ENCODE results near the gene FGGY.
"Not testable (repeated sequence)": the region's sequence is repeated elsewhere in the genome, so short reads cannot be mapped to it uniquely, and the experiment has no call there.

FGGY gene

GRCh38 chr1:59482986-59483385 is 186.1 kb downstream of the FGGY start:
- no peak for DNase-seq (ENCODE audit: low spot score)

- DNase-seq (ENCODE audit: low spot score): no peak
These were observed 187.2 kb downstream of the FGGY start for GRCh38 chr1:59484096-59484495.

GRCh38 chr1:59485171-59485570 is 188.3 kb downstream of the FGGY start:
- no peak for DNase-seq (ENCODE audit: low spot score)

- no peak for DNase-seq (ENCODE audit: low spot score)
These were observed 189.1 kb downstream of the FGGY start for GRCh38 chr1:59485949-59486348.

GRCh38 chr1:59486615-59487014 is 189.7 kb downstream of the FGGY start:
- DNase-seq (ENCODE audit: low spot score): no peak

GRCh38 chr1:59487335-59488031 is 190.6 kb downstream of the FGGY start:
- DNase-seq (ENCODE audit: low spot score): no peak

- DNase-seq (ENCODE audit: low spot score): no peak
These were observed 195.6 kb downstream of the FGGY start for GRCh38 chr1:59492500-59492899.

GRCh38 chr1:59494145-59494833 is 197.4 kb downstream of the FGGY start:
- no peak for DNase-seq (ENCODE audit: low spot score)

- DNase-seq (ENCODE audit: low spot score): not testable (repeated sequence)
These were observed 199.3 kb downstream of the FGGY start for GRCh38 chr1:59496156-59496555.

GRCh38 chr1:59497616-59498015 is 200.7 kb downstream of the FGGY start:
- DNase-seq (ENCODE audit: low spot score): no peak

GRCh38 chr1:59498640-59499039 is 201.7 kb downstream of the FGGY start:
- DNase-seq (ENCODE audit: low spot score): no peak

- no peak for DNase-seq (ENCODE audit: low spot score)
These were observed 202.5 kb downstream of the FGGY start for GRCh38 chr1:59499273-59499942.

- no peak for DNase-seq (ENCODE audit: low spot score)
These were observed 203.2 kb downstream of the FGGY start for GRCh38 chr1:59499943-59500569.

GRCh38 chr1:59500950-59501742 is 204.3 kb downstream of the FGGY start:
- DNase-seq (ENCODE audit: low spot score): no peak

GRCh38 chr1:59502009-59502691 is 205.3 kb downstream of the FGGY start:
- no peak for DNase-seq (ENCODE audit: low spot score)

GRCh38 chr1:59504276-59504675 is 207.4 kb downstream of the FGGY start:
- DNase-seq (ENCODE audit: low spot score): no peak

- DNase-seq (ENCODE audit: low spot score): no peak
These were observed 208.7 kb downstream of the FGGY start for GRCh38 chr1:59505596-59506028.

- no peak for DNase-seq (ENCODE audit: low spot score)
These were observed 210.1 kb downstream of the FGGY start for GRCh38 chr1:59506952-59507351.

- DNase-seq (ENCODE audit: low spot score): no peak
These were observed 212.5 kb downstream of the FGGY start for GRCh38 chr1:59509341-59509875.

GRCh38 chr1:59510249-59510648 is 213.4 kb downstream of the FGGY start:
- no peak for DNase-seq (ENCODE audit: low spot score)

All from globus pallidus (tissue), 1 donor.